HG02885 (cell line): ENCODE data around the gene KIAA1328.
"Not testable (repeated sequence)": the region's sequence is repeated elsewhere in the genome, so short reads cannot be mapped to it uniquely, and the experiment has no call there.

Experiments
- ATAC-seq: cut with Tn5 transposase; IDR thresholded peaks from one replicate; pipeline ENCODE4 v1.9.1; 2021; ENCODE audit warnings: mild to moderate bottlenecking; ENCODE audit not compliant: unreplicated experiment, poor library complexity

KIAA1328 gene

DNA sequence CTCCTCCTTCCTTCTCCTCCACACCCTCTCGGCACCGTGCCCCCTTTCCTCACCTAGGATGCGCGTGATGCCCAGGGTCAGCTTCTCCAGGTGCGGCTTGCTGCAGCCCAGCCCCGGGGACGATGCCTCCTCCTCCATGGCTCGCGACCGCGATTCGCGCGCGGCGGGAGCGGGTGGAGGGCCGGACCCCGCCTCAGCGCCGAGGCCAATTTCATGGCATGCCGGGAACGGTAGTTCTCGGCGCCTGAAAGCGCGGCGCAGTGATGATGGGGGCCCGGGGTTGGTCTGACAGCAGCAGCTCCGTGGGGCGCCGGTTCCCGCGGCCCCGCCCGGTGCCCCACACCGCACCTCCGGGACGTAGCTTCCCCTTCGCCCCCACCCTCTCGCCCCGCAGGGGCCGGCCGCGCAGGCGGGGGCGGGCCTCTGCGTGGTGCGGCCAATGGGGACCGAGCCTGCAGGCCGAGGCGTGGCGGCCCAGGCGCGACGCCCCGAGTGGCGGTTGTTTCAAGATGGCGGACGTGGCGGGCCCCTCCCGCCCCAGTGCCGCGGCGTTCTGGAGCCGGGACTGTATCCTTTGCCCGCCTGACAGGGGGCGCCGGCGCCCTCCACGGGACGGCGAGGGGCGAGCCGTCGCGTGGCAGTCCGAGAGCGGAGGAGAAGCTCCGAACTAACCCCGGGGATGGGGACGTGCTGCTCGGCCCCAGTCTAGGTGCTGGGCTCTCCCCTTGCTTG, at the start of gene KIAA1328, which contains the start of gene TPGS2:
Gene KIAA1328, plus strand, starts transcription at position 498 of the 732 bp plus-strand sequence. Its CDS starts 12 bp downstream, at position 510.
Gene TPGS2, minus strand, starts transcription at position 373 of the 732 bp plus-strand sequence. Its CDS starts 235 bp downstream, at position 138.
- ATAC-seq: peak; percentile 92

DNA sequence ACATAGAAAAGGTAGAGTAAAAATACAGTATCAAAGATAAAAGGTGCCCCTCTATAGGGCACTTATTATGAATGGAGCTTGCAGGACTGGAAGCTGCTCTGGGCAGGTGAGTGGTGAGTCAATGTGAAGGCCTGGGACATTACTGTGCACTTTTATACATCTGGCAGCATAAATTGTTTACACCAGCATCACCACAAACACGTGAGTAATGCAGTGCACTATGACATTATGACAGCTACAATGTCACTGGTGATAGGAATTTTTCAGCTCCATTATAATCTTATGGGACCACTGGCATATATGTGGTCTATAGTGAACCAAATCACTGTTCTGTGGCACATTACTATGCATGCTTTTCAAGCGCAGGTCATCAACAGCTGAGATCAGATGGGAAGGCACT, 48.2 kb upstream of the KIAA1328 start:
- ATAC-seq: no peak

DNA sequence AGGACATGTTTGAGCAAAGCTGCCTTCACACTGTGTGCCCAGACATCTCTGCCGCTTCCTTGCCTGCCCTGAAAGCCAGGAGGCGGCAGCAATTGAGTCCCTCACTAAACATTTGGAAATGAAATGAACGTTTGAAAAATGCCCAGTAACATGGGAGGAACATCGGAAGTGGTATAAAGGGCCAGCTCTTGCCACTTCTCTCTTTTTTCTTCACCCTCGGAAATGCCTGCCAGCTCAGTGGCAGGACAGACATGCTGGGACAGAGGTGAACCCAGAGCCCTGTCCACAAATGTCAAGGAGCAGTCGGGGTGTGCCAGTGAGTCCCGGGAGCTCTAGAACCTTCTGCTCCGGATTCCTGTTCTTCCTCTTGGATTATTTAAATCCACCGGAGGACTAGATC, 46.2 kb upstream of the KIAA1328 start:
- ATAC-seq: no peak

DNA sequence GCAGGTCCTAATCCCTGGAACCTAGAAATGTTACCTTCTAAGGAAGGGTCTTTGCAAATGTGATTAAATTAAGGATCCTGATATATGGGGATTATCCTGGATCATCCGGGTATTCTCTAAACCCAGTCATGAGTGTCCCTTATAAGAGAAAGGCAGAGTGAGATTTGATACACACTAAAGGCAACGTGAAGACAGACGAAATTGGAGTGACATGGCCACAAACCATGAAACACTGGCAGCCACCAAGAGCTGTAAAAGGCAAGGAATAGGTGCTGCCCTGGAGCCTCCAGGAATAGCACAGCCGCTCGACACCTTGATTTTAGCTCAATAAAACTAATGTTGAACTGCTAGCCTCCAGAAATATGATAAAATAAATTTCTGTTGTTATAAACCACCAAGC, 45.1 kb upstream of the KIAA1328 start:
- ATAC-seq: no peak

DNA sequence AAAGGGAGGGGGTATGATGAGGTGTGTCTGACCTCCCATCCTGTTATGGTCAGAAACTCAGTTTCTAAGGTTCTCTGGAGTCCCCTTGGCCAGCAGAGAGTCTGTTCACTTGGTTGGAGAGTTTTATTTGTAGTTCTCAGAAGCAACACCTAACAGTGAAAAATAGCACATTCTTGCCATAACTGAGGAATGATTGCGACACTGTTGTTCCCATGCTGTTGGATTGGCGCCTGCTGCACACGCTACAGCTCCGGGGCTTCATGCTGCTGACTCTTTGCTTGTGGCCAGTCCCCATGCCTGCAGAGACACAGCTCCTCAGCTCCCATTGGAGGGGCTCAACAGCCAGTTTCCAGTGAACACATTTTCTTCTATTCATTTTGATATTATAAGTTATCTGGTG, 42.2 kb upstream of the KIAA1328 start:
- ATAC-seq: no peak

DNA sequence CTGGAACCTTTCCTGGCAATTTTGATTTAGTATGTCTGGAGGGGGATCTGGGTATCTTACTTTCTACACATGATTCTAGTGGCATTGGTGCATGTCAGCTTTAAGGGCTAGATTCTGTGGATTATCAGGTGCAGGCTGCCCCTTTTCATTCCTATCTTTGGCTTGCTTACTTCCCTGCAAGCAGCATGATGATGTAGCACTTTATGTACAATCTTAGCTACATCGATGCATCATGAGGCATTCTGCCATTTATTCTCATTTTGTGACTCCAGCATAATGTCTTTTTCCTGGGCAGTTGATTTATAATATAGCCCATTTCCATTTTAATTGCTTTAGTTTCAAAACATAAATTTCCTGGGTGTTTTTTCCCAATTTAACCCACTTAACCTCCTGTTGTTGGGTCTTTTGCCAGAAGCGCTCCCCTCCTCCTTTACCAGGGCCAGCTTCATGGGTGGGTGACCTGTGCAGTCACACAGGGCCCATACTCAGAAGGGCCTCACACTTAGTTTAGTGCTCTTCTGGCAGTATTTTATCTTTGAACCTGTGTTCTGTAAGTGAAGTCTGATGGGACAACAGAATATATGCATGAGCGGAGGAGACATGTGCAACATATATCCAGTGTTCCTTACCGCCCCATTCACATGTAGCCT, 36.2 kb upstream of the KIAA1328 start:
- ATAC-seq: no peak

DNA sequence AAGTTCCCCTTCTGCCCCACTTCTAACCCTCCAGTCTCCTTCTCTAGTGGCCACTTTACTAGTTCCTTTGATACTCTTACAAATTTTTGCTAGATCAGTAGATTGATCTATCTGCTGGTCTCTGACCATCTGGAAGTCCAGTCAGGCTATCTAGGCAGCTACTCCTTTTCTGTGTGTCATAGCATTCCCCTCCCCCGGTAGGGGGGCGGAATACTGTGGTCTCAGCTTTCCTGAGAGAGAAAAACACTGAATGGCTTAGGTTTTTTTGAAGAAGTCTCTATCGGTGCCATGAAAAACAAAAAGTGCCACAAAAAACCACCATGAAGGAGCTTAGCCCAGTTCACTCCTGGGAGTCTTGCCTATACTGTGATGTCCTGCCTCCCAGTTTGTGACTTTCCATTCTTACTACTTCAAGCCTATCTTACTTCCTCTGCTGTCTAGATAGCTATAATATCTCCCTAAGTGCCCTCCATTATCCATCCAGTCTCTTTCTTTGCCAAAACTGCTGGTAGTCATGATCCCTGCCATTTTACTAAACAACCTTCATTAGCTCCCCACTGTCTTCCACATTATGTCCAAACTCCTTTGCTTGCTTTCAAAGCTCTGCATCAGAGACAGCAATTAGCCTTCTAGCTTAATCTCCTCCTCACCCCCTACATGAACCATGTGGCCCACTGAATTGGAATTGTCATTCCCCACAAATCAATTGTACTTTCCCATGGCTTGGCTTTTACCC, 30.0 kb upstream of the KIAA1328 start:
- ATAC-seq: no peak

DNA sequence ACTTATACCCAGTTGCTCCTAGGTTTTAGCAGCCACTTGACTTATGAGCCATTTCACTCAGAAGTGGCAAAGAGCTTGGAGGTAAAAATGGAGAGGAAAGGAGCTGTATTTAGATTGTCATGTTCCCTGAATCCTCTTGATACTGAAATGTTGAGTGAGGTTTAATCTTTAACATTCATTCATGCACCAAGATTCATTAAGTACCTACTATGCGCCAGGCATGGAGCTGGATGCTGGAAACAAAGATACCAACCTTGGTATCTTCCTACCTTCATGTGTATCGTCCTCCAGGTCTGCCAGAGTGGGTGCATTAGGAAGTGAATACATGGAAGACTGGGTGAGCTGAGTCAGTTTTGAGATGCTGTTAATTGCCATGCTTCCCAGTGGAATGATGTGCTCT, 23.8 kb upstream of the KIAA1328 start:
- ATAC-seq: no peak

DNA sequence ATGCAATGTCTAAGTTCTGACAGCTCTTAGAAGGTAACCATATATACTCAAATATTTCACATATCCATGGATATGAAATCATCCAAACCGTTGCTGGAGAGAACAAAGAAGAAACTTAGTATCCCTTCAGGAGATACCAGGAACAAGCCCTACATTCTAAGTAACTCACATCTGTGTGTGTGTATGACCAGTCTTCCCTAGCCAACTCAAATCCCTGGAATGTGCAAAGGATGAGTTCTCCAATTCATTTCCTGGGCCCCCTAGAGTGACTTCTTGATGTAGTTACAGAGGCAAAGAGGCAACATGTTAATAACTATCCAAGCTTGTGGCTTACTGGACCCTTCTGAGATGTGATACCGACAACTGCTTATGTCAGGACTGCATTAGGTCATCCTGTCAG, 20.2 kb upstream of the KIAA1328 start:
- ATAC-seq: no peak

DNA sequence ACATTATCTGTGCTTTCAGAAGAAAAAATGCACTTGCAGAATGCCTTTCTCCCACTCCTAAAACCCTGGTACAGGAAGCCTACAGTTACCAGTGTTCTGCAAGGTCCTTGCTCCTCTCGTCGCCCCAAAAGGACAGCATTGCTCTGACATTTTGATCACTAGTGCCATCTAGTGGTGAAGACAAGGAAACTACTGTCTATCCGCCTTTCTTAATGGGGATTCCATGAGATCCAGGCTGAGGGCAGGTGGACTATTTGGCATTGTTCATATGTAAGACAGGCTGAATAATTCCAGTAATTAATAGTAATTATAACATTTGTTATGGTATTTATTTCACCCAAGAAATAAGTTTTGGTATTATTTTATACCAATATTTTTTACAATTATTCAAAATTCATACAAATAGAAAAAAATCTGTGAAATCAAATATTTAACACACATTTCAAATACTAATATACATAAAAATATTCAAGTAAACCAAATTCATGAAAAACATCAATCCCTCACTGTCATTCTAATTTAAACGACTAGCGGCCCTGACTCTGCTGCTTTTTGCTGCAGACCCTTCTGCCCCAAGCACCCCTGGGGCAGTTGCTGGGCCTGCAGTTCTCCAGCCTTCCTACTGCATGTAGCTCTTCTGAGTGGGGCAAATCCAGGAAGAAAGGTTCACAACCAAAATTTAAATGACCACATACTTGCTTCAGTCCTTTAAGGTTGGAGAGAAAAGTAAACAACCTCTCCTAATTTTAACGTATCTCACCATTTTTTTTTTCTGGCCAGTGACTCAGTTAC, 19.1 kb upstream of the KIAA1328 start:
- ATAC-seq: peak; percentile 99

DNA sequence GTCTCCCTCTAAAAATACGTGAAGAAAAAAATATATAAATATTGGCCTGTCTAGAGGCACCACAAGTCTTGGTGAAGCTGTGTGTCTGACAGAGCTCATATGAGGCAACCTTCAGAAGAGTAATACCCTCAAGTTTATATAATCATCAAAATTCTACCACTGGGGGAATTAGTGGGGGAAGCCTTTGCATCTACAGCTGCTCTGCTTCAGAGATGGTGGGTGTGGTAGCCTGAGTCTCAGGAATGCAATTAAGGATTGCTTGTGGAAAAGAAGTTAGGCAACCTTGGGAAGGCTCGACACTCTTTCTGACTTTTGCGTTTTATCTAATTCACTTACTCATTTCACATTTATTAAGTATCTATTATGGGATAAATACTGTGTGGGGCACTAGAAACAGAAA, 17.5 kb upstream of the KIAA1328 start:
- ATAC-seq: no peak

DNA sequence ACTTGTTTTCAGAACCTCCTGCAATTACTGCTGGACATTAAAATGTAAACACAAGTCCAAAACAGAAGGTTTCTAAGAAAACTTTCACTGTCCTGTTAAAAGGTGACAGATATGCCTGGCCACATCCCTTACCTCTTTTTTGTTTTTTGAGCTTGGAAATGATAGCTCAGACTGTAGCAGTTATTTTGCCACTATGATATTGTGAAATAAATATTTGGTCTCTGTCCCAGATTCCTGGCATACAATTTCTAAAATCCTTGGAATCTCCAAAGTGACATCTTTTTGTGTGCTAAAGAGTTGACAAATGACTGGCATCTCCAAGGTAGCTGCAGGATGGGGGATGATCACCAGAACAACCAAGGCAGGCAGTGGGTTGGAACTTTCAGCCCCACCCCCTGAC, 17.0 kb upstream of the KIAA1328 start:
- ATAC-seq: no peak

DNA sequence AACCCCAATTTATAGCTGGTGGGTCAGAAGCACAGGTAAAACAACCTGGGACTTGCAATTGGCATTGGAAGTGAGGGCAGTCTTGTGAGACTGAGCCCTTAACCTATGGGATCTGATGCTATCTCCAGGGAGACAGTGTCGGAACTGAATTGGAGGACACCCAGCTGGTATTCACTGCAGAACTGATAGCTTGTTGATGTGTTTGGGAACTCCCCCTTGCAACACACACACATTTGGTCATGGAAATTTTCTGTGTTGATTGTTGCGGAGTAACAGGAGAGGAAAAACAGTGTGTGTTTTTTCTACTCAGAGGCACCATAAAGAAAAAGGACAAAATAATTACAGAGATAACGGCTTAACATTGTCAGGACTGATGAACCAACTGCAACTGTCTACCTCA, 16.2 kb upstream of the KIAA1328 start:
- ATAC-seq: no peak

DNA sequence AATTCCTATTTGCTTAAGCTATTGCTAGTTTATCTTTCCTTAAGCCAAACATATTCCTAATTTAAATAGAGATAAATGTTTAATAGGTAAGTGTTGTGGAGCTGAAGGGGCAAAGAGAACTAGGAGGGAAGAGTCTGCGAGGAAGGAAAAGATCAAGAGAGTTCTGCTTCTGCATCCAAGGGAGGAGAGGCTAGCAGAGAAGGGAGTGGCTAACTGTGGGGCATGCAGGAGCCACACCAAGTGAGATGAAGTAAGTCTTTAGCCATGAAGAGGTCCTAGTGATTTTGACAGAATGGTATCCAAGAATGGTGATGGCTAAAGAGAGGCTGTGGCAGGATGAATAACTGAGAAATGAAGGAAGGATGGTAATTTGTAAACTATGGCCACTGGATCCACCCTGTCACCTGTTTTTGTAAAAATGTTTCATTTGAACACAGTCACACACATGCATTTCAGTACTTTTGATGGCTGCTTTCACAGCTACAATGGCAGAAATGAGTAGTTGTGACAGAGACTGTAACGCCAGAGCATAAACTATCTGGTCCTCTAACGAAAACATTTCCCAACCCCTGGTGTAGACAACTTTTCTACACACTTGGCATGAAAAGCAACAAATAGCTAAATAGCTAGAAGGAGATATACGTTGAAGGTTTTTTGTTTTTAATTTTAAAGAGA, 15.7 kb upstream of the KIAA1328 start:
- ATAC-seq: no peak

DNA sequence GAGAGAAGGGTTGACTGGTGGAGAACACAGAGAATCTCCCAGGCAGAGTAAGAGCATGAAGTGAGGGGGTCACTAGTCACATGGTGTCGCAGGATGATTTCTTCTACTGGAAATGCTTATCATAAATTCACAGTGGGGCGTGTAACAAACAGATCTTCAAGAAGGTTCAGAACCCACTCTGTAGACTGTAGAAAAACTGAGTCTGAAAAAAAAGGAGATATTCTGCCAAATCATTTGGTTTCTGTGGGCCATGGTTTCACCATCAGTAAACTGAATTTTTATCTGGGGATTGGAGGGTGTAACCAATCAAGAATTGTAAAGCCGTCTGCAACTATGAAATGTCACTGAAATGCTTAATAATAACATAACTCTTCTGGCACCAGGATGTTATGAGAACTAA, 15.1 kb upstream of the KIAA1328 start:
- ATAC-seq: no peak

DNA sequence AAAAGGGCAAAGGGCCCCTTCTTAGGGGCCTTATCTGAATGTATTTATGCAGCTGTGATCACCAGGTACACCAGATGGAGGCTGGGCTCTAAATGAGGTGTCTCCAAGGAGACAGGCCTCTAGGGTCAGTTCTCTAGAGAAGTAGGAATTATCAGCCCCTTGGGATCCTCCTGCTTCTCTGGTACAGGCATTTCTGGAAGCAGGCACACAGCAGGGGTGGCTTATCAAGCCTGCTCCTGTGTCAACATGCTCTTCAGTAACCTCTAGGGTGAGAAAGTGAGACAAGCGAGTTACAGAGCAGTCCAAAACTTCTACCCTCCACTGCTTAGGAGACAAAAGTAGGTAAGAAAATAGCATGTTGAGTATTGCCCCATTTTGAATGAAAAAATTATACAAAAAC, 13.9 kb upstream of the KIAA1328 start:
- no peak for ATAC-seq

DNA sequence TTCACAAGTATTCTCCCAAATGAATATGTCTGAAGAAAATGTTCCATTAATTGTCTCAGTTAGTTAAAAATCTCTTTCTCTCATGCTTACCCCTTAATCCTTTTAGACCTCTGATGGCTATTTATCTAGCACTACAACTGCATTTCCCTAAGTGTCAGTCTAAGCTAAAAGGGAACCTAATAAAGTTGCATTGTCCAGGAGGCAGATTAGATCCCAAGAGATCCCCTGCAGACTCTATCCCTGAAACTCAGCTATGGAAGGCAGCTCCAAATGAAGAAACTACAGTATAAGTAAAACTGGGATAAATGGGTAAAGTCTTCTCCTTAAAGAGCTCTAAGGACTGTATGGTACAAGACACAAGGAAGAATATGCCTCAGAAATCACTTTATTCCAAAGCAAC, 12.8 kb upstream of the KIAA1328 start:
- not testable (repeated sequence) for ATAC-seq

DNA sequence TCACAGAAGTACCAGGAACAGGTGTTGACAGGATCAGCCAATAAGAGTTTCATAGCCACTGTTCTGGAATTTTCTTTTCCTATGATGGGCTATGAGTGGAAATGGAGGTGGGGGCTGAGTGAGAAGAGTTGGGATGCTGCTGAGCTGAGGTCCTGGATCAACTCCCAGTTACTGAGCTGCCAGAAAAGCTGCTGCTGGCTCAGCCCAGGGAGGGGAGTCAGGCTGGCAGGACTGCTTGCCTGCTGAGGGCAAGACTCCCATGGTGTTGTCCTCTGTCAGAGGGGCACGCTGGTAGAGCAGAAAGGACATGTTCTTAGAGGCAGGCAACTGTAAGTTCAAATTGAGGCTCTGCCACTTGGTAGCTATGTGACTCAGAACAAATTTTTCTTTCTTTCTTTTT, 11.9 kb upstream of the KIAA1328 start:
- no peak for ATAC-seq

DNA sequence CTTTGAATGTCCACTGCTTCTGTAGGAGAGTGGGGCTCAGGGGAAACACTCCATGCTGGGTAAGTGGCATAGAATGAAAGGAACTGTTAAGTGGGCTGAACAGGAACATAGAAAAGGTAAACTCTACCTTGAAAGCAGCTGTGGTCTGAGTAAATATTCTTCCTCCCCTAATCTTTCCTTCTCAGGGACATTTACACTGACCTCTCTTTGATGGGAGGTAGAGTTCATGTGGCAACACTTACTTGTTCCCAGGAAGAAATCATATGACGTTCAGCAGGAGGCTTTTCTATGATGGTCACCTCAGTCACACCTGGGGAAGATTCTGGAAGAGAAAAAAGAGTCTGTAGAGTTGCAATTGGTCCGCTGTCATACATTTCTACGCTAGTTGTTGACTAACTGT, 10.3 kb upstream of the KIAA1328 start:
- ATAC-seq: no peak

DNA sequence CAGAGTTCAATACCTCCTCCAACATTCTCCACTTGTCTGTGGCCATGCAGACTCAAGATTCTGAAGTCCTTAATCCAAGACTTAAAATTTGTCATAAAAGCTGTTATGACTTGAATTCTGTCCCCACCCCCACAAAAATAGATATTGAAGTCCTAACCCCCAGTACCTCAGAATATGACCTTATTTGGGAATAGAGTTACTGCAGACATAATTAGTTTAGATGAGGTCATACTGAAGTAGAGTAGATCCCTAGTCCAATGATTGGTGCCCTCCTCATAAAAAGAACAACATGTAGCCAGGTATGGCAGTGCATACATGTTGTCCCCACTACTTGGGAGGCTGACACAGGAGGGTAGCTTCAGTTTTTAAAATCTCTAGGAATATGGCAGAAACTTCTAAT, 9.3 kb upstream of the KIAA1328 start:
- ATAC-seq: no peak
